K562 (cell line): Measurements from ENCODE around the gene MARCHF3. TPM values are rescaled to one million over a fixed set of nuclear protein-coding genes. Genes with fewer than 3 reads are reported as not detected.

Source experiments
- EHMT2 ChIP-seq: fragments of 450-650 bp; IDR thresholded peaks from 2 replicates; pipeline ENCODE4 v1.6.1; 2018; ENCODE audit warnings: antibody characterized with exemption
- FOXP4 ChIP-seq: sonication (generic); formaldehyde crosslinking; IDR thresholded peaks from 2 replicates; pipeline ENCODE4 v1.8.0; 2022; ENCODE audit warnings: mild to moderate bottlenecking, missing genetic modification reagents, borderline replicate concordance
- KDM1A ChIP-seq, 2 experiments: fragments of 450-650 bp; IDR thresholded peaks; 2 replicates each; pipeline ENCODE4 v1.6.1; 2016; ENCODE audit warnings: mild to moderate bottlenecking in 2 of 2
- MAFG ChIP-seq: fragments of 450-650 bp; conservative IDR thresholded peaks from 2 replicates; pipeline ENCODE4 v1.6.1; 2016; ENCODE audit warnings: missing genetic modification characterization, missing compliant biosample characterization
- MEF2D ChIP-seq: conservative IDR thresholded peaks from 2 replicates; pipeline ENCODE4 v1.6.1; 2016; ENCODE audit warnings: low read depth, missing genetic modification characterization, missing compliant biosample characterization
- MNT ChIP-seq, 2 experiments: fragments of 450-650 bp; conservative IDR thresholded peaks; 2 replicates each; pipeline ENCODE4 v1.6.1; 2017; ENCODE audit warnings: mild to moderate bottlenecking in 2 of 2, moderate library complexity in 2 of 2
- MTA1 ChIP-seq: fragments of 450-650 bp; IDR thresholded peaks from 2 replicates; pipeline ENCODE4 v1.6.1; 2017; ENCODE audit warnings: borderline replicate concordance
- MTA3 ChIP-seq: fragments of 450-650 bp; formaldehyde crosslinking; IDR thresholded peaks from 2 replicates; pipeline ENCODE4 v1.6.1; 2017; ENCODE audit warnings: mild to moderate bottlenecking, borderline replicate concordance
- NFATC3 ChIP-seq: fragments of 450-650 bp; IDR thresholded peaks from 2 replicates; pipeline ENCODE4 v1.6.1; 2017; ENCODE audit warnings: mild to moderate bottlenecking
- POLR3A ChIP-seq: IDR thresholded peaks from 2 replicates; pipeline ENCODE4 v1.6.1; 2011; ENCODE audit warnings: borderline replicate concordance, mild to moderate bottlenecking, moderate library complexity; ENCODE audit not compliant: insufficient read length, insufficient read depth; ENCODE audit errors: extremely low read depth
- RB1 ChIP-seq: fragments of 450-650 bp; IDR thresholded peaks from 2 replicates; pipeline ENCODE4 v1.6.1; 2017; ENCODE audit warnings: low read depth, mild to moderate bottlenecking
- SAFB ChIP-seq: fragments of 200-400 bp; formaldehyde crosslinking; IDR thresholded peaks from 2 replicates; pipeline ENCODE4 v1.6.1; 2017; ENCODE audit warnings: low read depth, low read length, borderline replicate concordance
- SAP30 ChIP-seq: fragments of 200-600 bp; sonication (generic); IDR thresholded peaks from 2 replicates; pipeline ENCODE4 v1.6.1; 2012; ENCODE audit warnings: borderline replicate concordance, low read depth, mild to moderate bottlenecking, moderate library complexity, low read length, control low read depth, inconsistent platforms; ENCODE audit not compliant: insufficient read depth, poor library complexity, severe bottlenecking
- SMARCA5 ChIP-seq: fragments of 450-650 bp; IDR thresholded peaks from 2 replicates; pipeline ENCODE4 v1.6.1; 2016
- SRSF9 ChIP-seq: fragments of 200-400 bp; formaldehyde crosslinking; IDR thresholded peaks from 2 replicates; pipeline ENCODE4 v1.6.1; 2017; ENCODE audit warnings: low read depth, low read length, borderline replicate concordance
- TEAD4 ChIP-seq, 2 experiments: sonication (generic) in 1 of 2; formaldehyde crosslinking in 1 of 2; IDR thresholded peaks; 2 replicates each; pipeline versions ENCODE4 v1.6.1 to v1.8.0; 2012 to 2022; ENCODE audit warnings: borderline replicate concordance in 1 of 2, inconsistent platforms in 1 of 2, low read length in 1 of 2, mild to moderate bottlenecking in 1 of 2, missing genetic modification reagents in 1 of 2
- THRB ChIP-seq: fragments of 450-650 bp; formaldehyde crosslinking; conservative IDR thresholded peaks from 2 replicates; pipeline ENCODE4 v1.4.0; 2022; ENCODE audit warnings: mild to moderate bottlenecking, missing genetic modification characterization
- ZNF175 ChIP-seq: fragments of 200-800 bp; sonication (Bioruptor generic); IDR thresholded peaks from 2 replicates; pipeline ENCODE4 v1.6.1; 2016; ENCODE audit warnings: low read depth, mild to moderate bottlenecking, missing genetic modification characterization, missing compliant biosample characterization
- ZNF224 ChIP-seq: sonication (generic); formaldehyde crosslinking; IDR thresholded peaks from 2 replicates; pipeline ENCODE4 v1.8.0; 2022; ENCODE audit warnings: mild to moderate bottlenecking, missing genetic modification reagents
- ZNF639 ChIP-seq, 2 experiments: fragments of 200-800 bp in 1 of 2; sonication (Bioruptor generic) in 1 of 2; sonication (generic) in 1 of 2; formaldehyde crosslinking in 1 of 2; IDR thresholded peaks in 1 of 2; conservative IDR thresholded peaks in 1 of 2; 2 replicates each; pipeline versions ENCODE4 v1.5.0 to v1.6.1; 2016 to 2020; ENCODE audit warnings: missing compliant biosample characterization in 1 of 2, missing genetic modification characterization in 1 of 2, missing genetic modification reagents in 1 of 2
- ZNF766 ChIP-seq: fragments of 200-800 bp; sonication (Bioruptor generic); conservative IDR thresholded peaks from 2 replicates; pipeline ENCODE4 v1.6.1; 2016; ENCODE audit warnings: missing genetic modification characterization, missing compliant biosample characterization
- ZSCAN29 ChIP-seq: fragments of 450-650 bp; IDR thresholded peaks from 2 replicates; pipeline ENCODE4 v1.6.1; 2017
- polyA plus RNA-seq, 8 experiments: library from polyadenylated mRNA; depleted of rRNA in 4 of 8; stranded (reverse) in 5 of 8; unstranded in 3 of 8; fragments of >200 nt; fragmentation: Nextera tagmentation in 2 of 8; fragmentation: Illumina TruSeq in 1 of 8; extraction: Ambion mirVana in 2 of 8; extraction: Trizol in 1 of 8; gene quantifications; 2 replicates each; pipeline versions ENCODE4 v1.2.1 to v1.2.3, GENCODE V29; 2011 to 2014; ENCODE audit warnings: inconsistent platforms in 1 of 8, missing spikeins in 1 of 8
- total RNA-seq, 7 experiments: library from RNA; depleted of rRNA in 6 of 7; stranded (reverse); fragments of >200 nt in 6 of 7; fragmentation: Illumina TruSeq in 2 of 7; extraction: Trizol in 2 of 7; gene quantifications; 2 replicates each; pipeline versions ENCODE4 v1.2.1 to v1.2.3, GENCODE V29; 2011 to 2021; ENCODE audit warnings: low replicate concordance in 1 of 7

The MARCHF3 gene
- total and polyA plus RNA-seq, 9 of the 15 experiments (the other 6 are each of a cell fraction or from before 2014, with no cell fraction given): 5.6 to 37.4 (median 16.5) TPM

GRCh38 chr5:126884269-126884819, 146.0 kb downstream of the MARCHF3 start (continued):
- TF ChIP-seq ZNF766 (CRISPR knock-in tag) (peak; percentile 89), MEF2D (tag) (peak; percentile 78; the same call in 1 of the 2 replicates), NFATC3 (peak; percentile 93), MNT (conservative IDR thresholded peaks at IDR 0.05) (peak; percentile 54 to 85), KDM1A (IDR thresholded peaks at IDR 0.05) (peak; percentile 97 to 98), EHMT2 (peak; percentile 83), FOXP4 (CRISPR knock-in tag) (peak; percentile 53; the same call in 1 of the 2 replicates), RB1 (no peak), ZSCAN29 (no peak), SAFB (no peak), TEAD4 (IDR thresholded peaks at IDR 0.05; ENCODE audit: low read length) (peak; percentile 99), TEAD4 (CRISPR knock-in tag; IDR thresholded peaks at IDR 0.05; ENCODE audit: borderline replicate concordance) (no peak), THRB (CRISPR knock-in tag) (peak; percentile 88; the same call in 1 of the 2 replicates), MAFG (tag) (peak; percentile 85), SAP30 (no peak), MTA3 (peak; percentile 92), ZNF175 (CRISPR knock-in tag) (peak; percentile 88), ZNF639 (CRISPR knock-in tag; conservative IDR thresholded peaks at IDR 0.05 in 1 of 2, IDR thresholded peaks at IDR 0.05 in 1 of 2) (peak in 1 of 2 experiments; percentile 82; a peak in 1 of 4 replicates), POLR3A (no peak), MTA1 (peak; percentile 89), SMARCA5 (no peak), ZNF224 (CRISPR knock-in tag) (no peak), SRSF9 (no peak)
